ENCODE measurements around the gene CEACAM5.

CEACAM5 gene

GRCh38 chr19:41709951-41710645 is 1.7 kb downstream of the CEACAM5 start:
- TF ChIP-seq CTCF (IDR thresholded peaks at IDR 0.05): no peak

DNA sequence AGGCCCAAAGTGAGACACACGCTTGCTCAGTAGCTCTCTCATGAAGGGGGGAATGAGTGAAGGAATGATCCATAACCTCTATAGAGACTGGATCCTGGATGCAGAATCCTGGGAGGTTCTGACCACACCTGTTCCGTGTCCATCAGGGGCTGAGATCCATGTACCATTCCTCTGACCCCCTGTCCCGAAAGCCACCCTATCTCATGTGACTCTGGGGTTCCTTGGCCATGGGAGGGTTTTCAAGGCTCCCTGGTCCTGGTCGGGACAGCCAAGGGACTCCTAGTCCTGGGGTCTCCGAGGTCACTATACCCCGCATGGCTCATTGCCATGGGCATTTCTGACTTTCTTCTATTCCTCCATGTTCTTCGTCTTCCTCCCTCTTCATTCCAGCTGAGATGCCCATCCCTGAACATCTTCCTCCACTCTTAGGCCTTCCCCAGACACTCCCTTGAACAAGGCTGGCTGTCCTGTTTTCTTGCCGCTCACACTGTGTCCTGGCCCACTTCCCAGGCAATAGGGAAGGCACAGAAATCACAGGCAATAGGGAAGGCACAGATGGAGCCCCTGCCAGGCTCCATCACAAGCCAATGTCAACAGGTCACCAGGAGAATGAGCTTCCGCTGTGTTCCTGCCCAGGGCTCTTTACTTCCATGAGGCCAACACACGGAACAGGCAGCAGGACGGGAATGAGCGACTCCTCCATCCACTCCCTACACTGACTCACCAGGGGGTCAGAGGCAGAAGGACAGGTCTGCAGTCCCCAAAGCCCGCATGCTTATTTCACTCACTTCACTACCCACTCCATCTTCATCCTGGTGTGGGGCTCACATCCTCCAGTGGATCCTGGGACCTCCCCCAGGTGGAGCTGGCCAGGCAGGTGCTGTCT is 3.2 kb downstream of the CEACAM5 start:
- TF ChIP-seq CTCF (IDR thresholded peaks at IDR 0.05): no peak

DNA sequence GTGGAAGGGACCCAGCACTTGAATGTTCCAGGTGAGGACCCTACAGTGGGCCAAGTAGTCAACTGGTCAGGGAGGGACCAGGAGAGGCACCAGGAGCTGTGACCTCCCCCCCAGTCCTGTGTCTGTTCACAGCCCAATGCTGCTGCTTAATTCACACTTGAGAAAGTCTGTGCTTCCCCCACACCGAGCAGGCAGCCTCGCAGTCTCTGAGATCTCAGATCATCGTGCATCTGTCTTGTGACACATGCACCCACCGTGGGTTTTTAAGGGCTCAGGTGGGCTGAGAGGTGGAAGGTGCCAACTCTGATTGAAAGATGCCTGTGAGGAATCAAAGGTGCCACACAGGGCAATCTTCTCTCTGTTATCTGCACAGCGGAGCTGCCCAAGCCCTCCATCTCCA is 6.2 kb downstream of the CEACAM5 start:
- TF ChIP-seq CTCF (IDR thresholded peaks at IDR 0.05): no peak

GRCh38 chr19:41718761-41719160 is 10.3 kb downstream of the CEACAM5 start:
- TF ChIP-seq CTCF (IDR thresholded peaks at IDR 0.05): no peak

GRCh38 chr19:41720103-41720502 is 11.7 kb downstream of the CEACAM5 start:
- TF ChIP-seq CTCF (IDR thresholded peaks at IDR 0.05): no peak

GRCh38 chr19:41726493-41726892 is 18.1 kb downstream of the CEACAM5 start:
- TF ChIP-seq CTCF (IDR thresholded peaks at IDR 0.05): no peak

DNA sequence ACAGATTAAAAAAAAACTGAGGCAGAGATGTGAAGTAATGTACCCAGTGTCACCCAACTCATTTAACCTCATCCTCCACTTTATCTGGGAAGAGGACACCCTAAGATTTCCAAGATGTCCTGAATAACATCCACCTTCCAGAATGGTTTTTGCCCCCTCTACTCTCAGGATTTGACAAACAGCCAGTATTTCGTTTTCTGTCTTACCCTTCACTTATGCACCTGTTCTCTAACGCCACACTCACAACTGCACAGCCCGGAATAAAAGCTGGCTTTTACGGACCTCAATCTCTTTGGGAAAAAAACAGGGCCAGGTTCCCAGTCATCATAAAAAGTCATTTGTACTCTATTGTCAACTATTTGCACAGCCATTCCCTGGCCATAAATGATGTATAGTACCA is 25.7 kb downstream of the CEACAM5 start:
- no peak for TF ChIP-seq CTCF (IDR thresholded peaks at IDR 0.05)
